ENCODE data around the gene SMCO2.

Gene SMCO2

DNA sequence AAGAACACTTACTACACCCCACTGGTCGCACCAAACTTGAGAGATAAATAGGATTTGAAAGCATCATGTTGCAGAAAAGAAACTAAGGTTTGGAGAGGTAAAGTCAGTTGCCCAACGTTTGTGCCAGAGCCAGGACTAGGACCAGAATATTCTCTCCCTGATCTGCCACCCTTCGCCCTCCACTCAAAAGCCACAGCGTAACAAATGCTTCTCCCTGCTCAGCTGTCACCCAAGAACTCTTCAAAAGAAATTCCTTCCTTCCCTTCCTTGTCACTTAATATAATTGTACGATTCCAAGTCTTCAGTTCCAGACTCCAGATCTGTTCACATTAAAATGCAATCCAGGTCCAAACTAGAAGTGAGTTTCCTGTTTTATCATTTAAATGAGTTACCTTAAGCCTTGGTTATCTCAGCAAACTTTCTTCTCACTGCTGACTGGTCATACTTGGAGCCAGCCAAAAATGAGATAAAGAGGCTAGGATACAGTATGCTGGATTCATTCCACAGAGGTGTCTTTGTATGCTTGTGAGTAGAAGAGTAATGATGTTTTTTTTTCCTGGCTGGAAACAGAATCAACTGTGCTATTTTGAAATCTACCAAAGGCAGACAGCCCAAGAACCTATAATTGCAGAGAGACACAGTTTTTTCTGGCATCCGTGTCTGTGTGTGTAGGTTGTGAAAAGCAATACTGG, 64.6 kb downstream of the SMCO2 start:
- TF ChIP-seq, protein P1, sequence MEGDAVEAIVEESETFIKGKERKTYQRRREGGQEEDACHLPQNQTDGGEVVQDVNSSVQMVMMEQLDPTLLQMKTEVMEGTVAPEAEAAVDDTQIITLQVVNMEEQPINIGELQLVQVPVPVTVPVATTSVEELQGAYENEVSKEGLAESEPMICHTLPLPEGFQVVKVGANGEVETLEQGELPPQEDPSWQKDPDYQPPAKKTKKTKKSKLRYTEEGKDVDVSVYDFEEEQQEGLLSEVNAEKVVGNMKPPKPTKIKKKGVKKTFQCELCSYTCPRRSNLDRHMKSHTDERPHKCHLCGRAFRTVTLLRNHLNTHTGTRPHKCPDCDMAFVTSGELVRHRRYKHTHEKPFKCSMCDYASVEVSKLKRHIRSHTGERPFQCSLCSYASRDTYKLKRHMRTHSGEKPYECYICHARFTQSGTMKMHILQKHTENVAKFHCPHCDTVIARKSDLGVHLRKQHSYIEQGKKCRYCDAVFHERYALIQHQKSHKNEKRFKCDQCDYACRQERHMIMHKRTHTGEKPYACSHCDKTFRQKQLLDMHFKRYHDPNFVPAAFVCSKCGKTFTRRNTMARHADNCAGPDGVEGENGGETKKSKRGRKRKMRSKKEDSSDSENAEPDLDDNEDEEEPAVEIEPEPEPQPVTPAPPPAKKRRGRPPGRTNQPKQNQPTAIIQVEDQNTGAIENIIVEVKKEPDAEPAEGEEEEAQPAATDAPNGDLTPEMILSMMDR (IDR thresholded peaks at IDR 0.05) = no peak

DNA sequence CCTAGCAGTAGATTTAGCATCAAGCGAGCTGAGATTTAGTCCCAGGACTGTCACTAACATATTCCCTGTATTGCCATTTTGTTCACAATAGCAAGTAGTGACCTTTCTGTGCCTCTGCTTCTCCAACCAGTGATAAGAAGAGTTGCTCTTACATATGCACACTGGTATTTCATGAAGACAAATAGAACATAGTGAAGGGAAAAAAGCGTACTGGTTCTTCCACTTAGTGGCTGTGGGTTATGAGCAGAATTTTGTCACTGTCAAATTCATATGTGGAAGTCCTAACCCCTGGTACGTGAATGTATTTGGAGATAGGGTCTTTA, 65.1 kb downstream of the SMCO2 start:
- TF ChIP-seq, protein P1 (IDR thresholded peaks at IDR 0.05) = no peak

DNA sequence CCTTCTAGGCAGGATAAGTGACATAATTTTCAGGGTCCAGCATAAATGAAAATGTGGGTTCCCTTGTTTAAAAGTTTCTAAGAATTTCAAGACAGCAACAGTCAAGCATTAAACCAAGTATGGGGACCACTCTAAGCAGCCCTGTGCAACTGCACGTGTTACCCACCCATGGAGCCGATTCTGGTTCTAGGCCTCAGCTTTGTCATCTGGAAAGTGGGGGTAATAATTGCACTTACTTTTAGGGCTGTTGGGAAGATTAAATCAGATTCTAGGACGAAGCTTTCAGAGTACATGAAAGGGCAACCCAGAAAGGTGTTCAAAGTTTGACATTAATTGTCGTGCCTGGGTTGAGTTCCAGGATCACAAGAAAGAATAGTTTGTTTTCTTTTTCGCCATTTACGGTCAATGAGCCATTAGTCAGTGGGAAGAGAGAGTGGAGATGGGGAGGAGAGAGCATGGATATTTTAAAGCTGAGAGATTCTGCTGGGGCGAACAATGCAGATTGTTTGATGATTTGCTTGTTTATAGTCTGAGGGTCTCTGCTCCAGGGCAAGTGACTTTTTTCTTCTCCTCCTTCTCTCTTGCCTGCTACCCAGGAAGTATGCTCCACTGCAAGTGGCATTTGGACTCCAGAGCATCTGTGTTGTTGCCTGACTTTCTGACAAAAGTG, 66.8 kb downstream of the SMCO2 start:
- TF ChIP-seq, protein P1 (IDR thresholded peaks at IDR 0.05) = no peak

DNA sequence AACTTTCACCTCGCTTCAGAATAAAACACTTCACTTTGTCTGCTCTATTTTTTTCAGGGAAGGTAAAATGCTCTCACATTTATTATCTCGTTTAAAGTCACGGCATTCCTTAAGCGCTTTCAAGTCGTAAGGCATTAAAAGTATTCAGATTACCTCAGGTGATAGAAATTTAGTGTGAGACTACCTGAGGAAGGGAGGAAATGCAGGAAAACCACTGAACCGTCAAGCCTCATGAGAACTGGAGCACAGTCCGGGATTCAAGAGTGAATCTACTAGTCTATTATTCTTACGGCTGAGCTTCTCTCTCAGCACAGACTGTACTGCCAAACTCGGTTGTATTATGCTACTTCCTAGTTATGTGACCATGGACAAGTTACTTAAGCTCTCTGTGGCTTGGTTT, 69.1 kb downstream of the SMCO2 start:
- TF ChIP-seq, protein P1 (IDR thresholded peaks at IDR 0.05) = no peak

DNA sequence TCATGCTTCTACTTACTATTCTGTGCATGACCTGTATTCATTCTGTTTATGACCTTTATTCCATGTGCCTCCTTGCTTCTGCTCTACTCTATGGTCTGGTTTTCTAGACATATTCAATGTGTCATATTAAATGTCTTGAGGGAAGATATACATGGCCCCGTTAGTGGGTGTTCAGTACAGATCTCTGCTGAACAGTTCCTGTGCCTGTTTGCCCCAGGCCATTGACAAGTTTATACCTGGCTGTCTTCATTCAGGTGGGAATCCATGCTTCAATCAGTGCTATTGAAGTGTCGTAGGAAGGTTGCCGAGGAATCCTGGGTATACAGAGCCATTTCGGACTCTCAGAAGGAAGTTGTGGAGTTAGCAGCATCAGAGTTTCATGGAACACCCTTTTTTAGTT, 70.1 kb downstream of the SMCO2 start:
- TF ChIP-seq, protein P1 (IDR thresholded peaks at IDR 0.05) = no peak

DNA sequence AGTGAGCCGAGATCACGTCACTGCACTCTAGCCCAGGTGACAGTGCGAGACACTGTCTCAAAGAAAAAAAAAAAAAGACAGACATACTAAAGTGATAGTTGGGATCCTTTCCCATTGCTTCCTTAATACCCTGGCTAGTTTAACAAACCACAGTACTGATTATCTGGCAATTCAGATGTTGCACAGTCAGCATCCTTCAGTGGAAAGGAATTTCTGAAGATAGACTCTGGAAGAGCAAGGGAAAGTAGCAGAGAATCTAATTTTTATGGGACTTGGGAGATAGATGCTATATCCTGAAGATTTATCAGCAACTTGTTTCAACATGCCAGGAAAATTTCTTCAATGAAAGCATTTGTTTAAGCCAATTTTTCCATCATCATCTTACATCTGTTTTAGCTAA, 71.0 kb downstream of the SMCO2 start:
- TF ChIP-seq, protein P1 (IDR thresholded peaks at IDR 0.05) = no peak

DNA sequence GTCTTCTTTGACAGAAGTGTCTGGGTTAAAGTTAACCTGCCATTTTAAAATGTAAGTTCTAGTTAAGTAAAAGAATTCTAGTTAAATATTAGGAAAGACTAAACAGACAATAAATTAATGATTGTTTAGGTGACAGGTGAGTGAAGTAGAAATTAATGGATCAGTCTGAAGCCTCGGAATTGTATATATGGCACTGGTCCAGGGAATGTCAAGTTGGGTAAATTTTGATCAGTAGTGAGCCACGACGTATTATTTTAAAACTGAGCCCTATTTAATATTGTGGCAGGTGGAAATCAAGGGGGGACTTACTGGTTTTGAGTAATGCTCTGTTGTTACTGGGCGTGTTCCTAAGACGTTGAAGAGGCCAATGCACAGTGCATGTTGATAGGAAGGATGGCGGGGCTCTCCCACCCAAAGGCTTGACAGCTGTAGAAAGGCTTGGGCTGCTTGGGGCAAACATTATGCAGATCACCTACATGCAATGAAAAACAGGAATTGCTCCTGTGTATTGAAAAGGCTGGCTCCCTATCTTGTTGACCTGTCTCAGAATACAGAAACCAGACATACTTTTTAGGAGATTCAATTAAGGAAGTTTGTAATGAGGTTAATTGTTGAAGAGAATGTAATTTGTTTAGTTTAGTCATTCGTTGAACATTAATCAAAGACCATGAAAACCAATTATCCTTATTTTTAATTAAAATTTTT, 71.6 kb downstream of the SMCO2 start:
- TF ChIP-seq, protein P1 (IDR thresholded peaks at IDR 0.05) = no peak
